Left ventricle myocardium inferior (tissue), 1 donor: ENCODE results near the gene CAMK1D. TPM values are rescaled to one million over a fixed set of nuclear protein-coding genes. Genes with fewer than 3 reads are reported as not detected.

Experiments
- DNase-seq: peaks from one replicate; pipeline ENCODE4 v3.0.0-alpha.2; 2020
- H3K27ac ChIP-seq: fragments of 200-600 bp; replicated peaks from 2 replicates; pipeline ENCODE4 v1.8.0; 2021
- H3K27me3 ChIP-seq: fragments of 200-600 bp; 2 replicates; pipeline ENCODE4 v1.8.0; 2021; ENCODE audit warnings: low read depth
- H3K36me3 ChIP-seq: fragments of 200-600 bp; 2 replicates; pipeline ENCODE4 v1.8.0; 2021
- H3K4me1 ChIP-seq: fragments of 200-600 bp; 2 replicates; pipeline ENCODE4 v1.8.0; 2021
- H3K4me3 ChIP-seq: fragments of 200-600 bp; 2 replicates; pipeline ENCODE4 v1.8.0; 2021; ENCODE audit warnings: mild to moderate bottlenecking, moderate library complexity
- H3K9me3 ChIP-seq: fragments of 200-600 bp; replicated peaks from 2 replicates; pipeline ENCODE4 v1.8.0; 2021
- intact Hi-C: fragments of 100-400 bp; cut with micrococcal nuclease; formaldehyde crosslinking; loops from one replicate; pipeline ENCODE4 v1.11.0; 2022
- total RNA-seq: library from RNA; stranded (reverse); fragmentation: NEBNext Ultra II Directional; extraction: Animal tissue kit (Norgen Biotek cat#: 25700); gene quantifications from one replicate; pipeline ENCODE4 v1.2.1, GENCODE V29; 2021
- TF ChIP-seq, protein P1 (sequence below): fragments of 200-600 bp; IDR thresholded peaks from 2 replicates; pipeline ENCODE4 v1.8.0; 2021; ENCODE audit warnings: antibody characterized with exemption, mild to moderate bottlenecking, borderline replicate concordance
- donor health status: DM: no; HTN: yes; CAD: no; lungs with severe emphysema.

Gene CAMK1D
- total RNA-seq, 1 donor from 2014 or later, result 2.5 TPM

DNA sequence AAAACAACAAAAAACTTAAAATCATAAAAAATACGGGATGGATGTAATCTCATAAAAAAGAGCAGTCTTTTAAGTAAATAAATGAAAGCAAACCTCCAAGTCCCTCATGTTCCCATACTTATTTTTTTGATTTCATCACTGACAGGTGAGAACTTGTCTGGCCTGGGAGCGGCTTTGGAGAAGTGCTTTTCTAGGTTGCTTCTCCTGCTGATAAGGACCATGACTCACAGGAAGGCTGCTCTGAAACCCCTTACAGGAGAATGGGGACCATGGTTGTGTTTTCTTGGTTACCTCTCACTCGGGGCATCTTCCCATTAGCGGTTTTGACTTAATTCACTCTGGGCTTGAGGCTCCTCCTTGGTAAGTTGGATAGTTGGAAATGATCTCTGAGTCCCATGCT lies 237.4 kb downstream of the CAMK1D start:
- Histone ChIP-seq H3K36me3 (no peaks in the 10 kb centered on the region), H3K27me3 (no peaks in the 10 kb centered on the region), H3K4me1 (no peaks in the 10 kb centered on the region), H3K4me3 (no peak overlapping the region), H3K27ac (no peak overlapping the region), H3K9me3 (peaks cover 5% of the 10 kb centered on the region)
- TF ChIP-seq, protein P1, sequence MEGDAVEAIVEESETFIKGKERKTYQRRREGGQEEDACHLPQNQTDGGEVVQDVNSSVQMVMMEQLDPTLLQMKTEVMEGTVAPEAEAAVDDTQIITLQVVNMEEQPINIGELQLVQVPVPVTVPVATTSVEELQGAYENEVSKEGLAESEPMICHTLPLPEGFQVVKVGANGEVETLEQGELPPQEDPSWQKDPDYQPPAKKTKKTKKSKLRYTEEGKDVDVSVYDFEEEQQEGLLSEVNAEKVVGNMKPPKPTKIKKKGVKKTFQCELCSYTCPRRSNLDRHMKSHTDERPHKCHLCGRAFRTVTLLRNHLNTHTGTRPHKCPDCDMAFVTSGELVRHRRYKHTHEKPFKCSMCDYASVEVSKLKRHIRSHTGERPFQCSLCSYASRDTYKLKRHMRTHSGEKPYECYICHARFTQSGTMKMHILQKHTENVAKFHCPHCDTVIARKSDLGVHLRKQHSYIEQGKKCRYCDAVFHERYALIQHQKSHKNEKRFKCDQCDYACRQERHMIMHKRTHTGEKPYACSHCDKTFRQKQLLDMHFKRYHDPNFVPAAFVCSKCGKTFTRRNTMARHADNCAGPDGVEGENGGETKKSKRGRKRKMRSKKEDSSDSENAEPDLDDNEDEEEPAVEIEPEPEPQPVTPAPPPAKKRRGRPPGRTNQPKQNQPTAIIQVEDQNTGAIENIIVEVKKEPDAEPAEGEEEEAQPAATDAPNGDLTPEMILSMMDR, result no peak
- intact Hi-C loops, result no loop called here
- no peak for DNase-seq

DNA sequence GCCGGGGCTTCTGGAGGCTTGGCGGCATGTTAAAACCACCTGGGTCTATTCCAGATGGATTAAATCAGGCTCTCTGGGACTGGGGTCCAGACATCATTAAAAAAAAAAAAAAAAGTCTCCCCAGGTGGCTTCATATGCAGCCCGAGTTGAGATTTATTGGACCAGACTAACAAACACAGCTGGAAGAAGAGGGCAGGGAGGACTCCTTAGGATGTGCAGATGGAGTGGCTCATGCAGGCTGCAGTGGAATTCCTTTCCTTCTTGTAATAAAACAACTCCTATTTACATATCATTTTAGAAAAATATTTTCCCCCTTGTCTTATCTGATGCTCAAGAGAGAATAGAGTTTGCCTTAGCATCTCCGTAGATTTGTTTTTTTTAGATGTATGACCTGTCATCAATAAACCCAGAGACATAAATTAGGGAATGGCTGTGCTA lies 238.1 kb downstream of the CAMK1D start:
- Histone ChIP-seq H3K9me3 (no peaks in the 10 kb centered on the region), H3K27ac (no peak overlapping the region), H3K27me3 (no peaks in the 10 kb centered on the region), H3K4me1 (no peaks in the 10 kb centered on the region), H3K36me3 (no peaks in the 10 kb centered on the region), H3K4me3 (no peak overlapping the region)
- DNase-seq, result no peak
- TF ChIP-seq, protein P1, result no peak
- intact Hi-C loops, result no loop called here

DNA sequence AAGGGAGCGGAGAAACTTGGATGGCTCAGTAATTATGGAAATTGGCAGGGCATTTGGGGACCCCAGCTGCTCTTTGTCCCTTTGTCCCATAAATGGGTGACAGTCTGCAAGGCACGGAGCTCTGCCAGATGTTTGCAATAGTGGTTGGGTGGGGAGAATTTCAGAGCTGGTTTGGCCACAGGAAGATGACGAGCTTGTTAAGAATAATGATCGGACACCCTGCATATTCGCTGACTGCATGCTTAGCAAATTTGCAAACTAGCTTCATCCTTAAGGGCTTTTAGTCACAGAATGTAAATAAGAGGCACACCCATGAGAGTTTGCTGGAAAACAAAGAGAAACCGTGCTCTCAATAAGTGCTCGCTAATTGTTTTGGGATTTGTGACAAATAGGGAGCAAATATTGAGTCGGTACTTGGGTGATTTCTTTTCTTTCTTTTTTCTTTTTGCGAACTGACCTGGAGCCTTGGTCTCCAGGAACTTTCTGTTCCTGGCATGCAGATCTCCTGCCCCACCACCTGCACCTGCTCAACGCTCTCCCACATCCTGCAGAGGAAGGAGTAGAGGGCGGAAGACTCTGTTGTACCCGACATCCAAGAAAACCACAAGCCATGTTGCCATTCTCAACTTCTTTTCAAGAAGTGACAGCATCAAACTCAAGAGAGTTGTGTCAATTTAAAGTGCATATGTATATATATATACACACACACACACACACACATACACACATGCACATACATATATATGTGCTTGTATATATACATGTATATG lies 238.9 kb downstream of the CAMK1D start:
- TF ChIP-seq, protein P1, result no peak
- H3K9me3 ChIP-seq, result no peaks in the 10 kb centered on the region
- intact Hi-C loops, result no loop called here
- no peaks in the 10 kb centered on the region for H3K4me1 ChIP-seq
- no peak overlapping the region for H3K27ac ChIP-seq
- DNase-seq, result no peak
- H3K4me3 ChIP-seq, result no peak overlapping the region
- no peaks in the 10 kb centered on the region for H3K27me3 ChIP-seq
- H3K36me3 ChIP-seq, result no peaks in the 10 kb centered on the region

DNA sequence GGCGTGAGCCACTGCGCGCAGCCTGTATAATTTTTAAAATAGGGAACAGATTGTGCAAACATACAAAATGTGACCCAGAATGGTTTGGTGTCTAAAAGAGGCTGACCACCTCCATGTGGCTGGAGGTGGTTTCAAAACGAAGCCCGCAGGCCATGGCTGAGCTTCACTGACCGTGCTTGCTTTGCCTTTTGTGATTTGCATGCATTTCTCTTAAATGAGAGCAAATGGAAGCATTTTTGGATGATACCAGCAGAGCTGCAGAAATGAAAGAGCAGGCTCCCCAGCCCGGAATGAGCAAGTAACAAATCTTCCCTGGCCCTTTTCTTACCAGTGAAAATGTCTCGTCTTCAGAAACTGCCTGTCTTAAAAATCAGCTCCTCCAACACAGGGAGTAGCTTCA lies 239.9 kb downstream of the CAMK1D start:
- H3K27ac ChIP-seq, result no peak overlapping the region
- H3K9me3 ChIP-seq, result no peaks in the 10 kb centered on the region
- H3K4me1 ChIP-seq, result no peaks in the 10 kb centered on the region
- no peak for DNase-seq
- H3K4me3 ChIP-seq, result no peak overlapping the region
- TF ChIP-seq, protein P1, result no peak
- H3K27me3 ChIP-seq, result no peaks in the 10 kb centered on the region
- H3K36me3 ChIP-seq, result no peaks in the 10 kb centered on the region
- intact Hi-C loops, result no loop called here

GRCh38 chr10:12589791-12590190 lies 240.4 kb downstream of the CAMK1D start:
- DNase-seq, result no peak
- Histone ChIP-seq H3K36me3 (no peaks in the 10 kb centered on the region), H3K9me3 (no peaks in the 10 kb centered on the region), H3K4me3 (no peak overlapping the region), H3K27ac (no peak overlapping the region), H3K4me1 (no peaks in the 10 kb centered on the region), H3K27me3 (no peaks in the 10 kb centered on the region)
- TF ChIP-seq, protein P1, result no peak
- intact Hi-C loops, result no loop called here
